Erythroblast (primary cell): ENCODE measurements around the gene CACNA2D2.

ENCODE experiments used
- GATA1 ChIP-seq: IDR thresholded peaks from 2 replicates; pipeline ENCODE4 v1.6.1; 2011; ENCODE audit warnings: low read depth, mild to moderate bottlenecking, control low read depth, low read length, moderate library complexity
- POLR2A ChIP-seq: IDR thresholded peaks from 2 replicates; pipeline ENCODE4 v1.6.1; 2011; ENCODE audit warnings: mild to moderate bottlenecking, low read length

DNA sequence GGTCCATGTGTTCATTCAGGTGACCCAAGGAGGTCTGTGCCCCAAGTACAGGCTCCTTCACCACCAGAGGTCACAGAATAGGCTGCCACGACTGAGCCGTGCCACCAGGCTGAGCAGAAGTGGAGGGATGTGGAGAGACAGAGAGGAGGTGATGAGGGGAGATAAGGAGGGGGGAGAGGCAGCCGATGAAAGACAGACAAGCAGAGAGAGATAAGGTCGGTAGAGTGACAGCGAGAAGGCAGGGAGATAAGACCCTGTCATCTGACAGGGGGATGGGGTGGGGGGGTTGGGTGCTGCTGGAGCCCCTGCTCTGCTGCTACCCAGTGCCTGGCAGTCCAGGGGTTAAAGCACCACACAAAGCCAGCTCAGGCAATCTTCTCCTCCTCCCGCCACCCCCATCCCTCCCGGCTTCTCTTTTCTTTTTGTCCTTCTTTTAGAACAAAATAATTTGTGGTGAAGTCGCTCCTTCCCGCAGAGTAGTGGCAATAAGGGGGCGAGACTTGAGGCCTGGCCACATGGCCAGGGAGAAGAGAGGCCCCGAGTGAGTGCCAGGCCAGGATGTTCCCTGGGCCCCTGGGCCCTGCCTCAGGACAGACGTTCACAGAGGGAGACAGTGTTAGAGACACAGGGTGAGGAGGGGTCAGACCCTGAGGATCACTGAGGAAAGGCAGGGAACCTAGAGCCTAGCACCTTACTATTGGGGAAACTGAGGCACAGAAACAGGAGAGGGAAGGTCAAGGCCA is 67.9 kb downstream of the CACNA2D2 start:
- TF ChIP-seq POLR2A: no peak
- no peak for TF ChIP-seq GATA1
